RPMI7951 (cell line): ENCODE measurements around the gene VIM. TPM values are rescaled to one million over a fixed set of nuclear protein-coding genes. Genes with fewer than 3 reads are reported as not detected.
"Not testable (repeated sequence)": the region's sequence is repeated elsewhere in the genome, so short reads cannot be mapped to it uniquely, and the experiment has no call there.

Source experiments
- DNase-seq: peaks from one replicate; pipeline ENCODE4 v3.0.0-alpha.2; 2012; ENCODE audit warnings: low read depth
- total RNA-seq: library from RNA; depleted of rRNA; stranded (reverse); fragments of >200 nt; shearing (Covaris generic); gene quantifications from 2 replicates; pipeline ENCODE4 v1.2.3, GENCODE V29; 2014; rRNA removed

VIM gene
- total RNA-seq, 1 experiment from 2014 or later: 11,641 TPM

DNA sequence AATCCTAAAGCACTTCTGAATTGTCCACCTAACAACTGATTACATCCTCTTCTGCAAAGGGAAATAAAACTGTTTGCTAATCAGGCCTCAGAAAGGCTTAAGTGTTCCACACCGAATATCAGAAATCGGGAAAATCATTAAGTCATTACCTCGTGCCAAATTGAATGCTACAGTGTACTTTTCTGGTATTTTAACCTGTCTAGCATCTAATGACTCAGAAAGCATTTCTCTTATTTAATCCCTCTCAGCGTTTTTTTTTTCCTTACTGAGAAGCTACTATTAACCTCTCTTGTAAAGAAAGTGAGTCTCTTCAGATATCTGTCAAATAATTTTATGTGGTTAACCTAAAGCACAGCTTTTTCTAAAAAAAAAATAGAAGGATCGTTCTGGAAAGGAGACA, 28.6 kb downstream of the VIM start:
- DNase-seq: no peak

DNA sequence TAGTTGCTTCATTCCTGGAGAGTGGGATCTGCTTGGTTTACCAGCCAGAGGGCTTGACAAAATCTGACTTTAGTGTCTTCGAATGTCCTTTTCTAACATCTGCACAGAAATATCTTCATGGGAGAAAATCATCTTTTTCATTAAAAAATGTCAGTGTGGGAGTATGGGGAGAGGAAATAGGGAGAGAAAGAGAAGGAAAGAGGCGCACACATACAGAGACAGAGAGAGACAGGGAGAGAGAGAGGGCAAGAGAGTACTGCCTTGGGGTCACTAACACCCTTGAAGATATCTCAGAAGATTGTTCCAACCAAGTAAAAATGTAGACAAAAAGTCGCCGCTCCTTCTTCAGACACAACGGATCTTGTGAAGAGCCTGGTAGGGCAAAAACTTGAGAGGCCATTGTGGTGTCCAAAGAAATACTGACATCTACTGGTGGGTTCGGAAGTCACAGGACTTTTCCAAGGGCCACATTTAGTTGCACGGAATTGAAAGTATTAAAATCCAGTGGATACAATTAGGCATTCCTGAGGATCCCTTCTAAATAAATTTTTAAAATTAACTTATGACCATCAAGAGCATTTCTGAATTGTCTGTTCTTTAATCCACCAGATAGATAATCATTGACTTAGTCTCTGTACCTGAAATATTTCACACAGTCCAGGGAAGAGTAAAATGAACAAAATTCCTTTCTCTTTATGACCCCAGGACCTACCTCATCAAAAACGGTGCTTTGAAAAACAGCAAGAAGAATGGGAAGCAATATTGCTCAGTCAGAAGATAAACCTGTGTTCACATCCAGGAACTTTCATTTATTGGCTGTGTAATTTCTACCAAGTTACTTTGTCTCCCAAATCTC, 29.7 kb downstream of the VIM start:
- DNase-seq: peak; percentile 80

DNA sequence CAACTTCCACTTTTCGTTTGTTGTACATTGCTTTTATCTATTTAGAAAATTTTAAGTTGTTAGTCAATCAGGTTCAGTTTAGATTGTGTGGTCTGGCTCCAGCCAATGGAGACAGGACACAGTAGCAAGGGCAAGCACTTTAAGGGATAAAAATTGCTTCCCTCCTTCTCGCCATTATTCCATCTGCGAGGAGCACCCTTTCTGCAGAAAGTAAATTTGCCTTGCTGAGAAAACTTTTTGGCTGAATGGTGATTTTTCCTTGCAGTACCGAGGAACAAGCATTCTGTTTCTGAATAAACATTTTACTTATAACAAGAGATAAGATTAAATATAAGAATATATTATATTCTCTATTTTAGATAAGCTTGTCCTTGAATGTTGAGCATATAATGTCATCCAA, 34.5 kb downstream of the VIM start:
- DNase-seq: no peak

DNA sequence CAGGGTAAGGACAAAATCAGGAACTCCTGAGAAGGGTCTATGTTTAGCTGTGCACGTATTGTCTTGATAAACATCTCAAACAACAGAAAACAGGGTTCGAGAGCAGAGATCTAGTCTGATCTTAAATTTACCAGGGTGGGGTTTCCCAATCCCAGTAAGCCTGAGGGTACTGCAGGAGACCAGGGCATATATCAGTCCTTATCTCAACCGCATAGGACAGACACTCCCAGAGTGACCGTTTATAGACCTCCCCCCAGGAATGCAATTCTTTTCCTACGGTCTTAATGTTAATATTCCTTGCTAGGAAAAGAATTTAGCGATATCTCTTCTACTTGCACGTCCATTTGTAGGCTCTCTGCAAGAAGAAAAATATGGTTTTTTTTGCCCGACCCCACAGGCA, 35.5 kb downstream of the VIM start:
- DNase-seq: no peak

DNA sequence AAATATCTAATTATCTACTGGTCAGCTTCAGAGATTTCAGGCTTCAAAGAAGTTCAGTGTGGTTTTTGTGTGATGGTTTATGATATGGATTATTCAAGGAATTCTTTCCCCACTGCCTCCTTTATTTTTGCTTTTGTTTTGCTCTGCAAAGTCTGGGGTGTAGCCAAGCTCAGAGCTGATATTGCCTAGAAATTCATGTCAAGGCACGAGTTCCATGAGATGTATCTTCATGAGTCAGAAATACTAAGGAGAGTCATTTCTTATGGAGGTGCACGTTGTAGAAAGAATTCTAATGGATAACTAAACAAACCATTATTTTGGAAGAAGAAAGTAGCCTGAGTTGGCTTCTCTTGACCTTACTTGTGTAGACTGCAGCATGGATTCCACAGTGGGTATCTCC, 37.4 kb downstream of the VIM start:
- DNase-seq: no peak

DNA sequence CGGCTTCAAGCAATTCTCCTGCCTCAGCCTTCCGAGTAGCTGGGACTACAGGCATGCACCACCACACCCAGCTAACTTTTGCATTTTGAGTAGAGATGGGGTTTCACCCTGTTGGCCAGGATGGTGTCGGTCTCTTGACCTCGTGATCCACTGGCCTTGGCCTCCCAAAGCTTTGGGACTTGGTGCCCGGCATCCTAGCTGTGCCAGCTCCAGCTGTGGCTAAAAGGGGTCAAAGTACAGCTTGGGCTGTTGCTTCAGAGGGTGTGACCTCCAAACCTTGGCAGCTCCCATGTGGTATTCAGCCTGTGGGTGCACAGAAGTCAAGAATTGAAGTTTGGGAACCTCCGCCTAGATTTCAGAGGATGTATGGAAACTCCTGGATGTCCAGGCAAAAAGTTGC, 38.5 kb downstream of the VIM start:
- DNase-seq: not testable (repeated sequence)

DNA sequence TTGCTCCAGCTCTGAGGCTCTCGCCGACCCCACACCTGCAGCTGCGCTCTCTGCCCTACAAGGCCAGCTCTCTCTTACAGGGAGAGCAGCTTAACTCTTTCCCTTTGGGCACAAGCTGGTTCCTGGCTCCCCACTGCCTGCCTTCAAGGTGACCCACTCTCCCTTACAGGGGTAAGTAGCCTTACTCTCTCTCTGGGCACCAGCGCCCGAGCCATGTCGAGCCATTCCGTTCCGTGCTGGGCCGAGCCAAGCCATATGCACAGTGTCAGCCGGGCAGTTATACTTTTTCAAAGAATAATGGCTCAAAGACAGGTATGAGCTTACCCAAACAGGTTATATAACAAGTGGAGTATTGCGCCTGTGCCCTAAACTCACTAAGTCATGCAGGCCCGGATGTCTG, 44.6 kb downstream of the VIM start:
- no peak for DNase-seq

DNA sequence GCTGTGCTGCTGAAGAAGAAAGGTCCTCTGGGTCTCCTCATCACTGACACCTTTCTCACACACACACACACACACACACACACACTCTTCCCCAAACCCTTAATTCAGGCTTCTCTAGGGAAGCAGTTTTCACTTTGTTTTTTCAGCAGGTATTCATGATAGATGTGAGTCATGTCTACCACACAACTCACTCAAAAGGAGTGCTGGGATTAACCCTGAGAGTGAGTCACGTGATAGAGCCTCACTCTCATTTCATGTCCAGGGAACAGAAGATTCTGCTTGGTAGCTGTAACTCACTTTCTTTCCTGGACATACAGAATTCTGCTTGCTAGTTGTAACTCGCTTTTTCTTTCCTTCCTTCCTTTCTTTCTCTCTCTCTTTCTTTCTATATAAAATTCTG, 45.4 kb downstream of the VIM start:
- DNase-seq: peak; percentile 61

DNA sequence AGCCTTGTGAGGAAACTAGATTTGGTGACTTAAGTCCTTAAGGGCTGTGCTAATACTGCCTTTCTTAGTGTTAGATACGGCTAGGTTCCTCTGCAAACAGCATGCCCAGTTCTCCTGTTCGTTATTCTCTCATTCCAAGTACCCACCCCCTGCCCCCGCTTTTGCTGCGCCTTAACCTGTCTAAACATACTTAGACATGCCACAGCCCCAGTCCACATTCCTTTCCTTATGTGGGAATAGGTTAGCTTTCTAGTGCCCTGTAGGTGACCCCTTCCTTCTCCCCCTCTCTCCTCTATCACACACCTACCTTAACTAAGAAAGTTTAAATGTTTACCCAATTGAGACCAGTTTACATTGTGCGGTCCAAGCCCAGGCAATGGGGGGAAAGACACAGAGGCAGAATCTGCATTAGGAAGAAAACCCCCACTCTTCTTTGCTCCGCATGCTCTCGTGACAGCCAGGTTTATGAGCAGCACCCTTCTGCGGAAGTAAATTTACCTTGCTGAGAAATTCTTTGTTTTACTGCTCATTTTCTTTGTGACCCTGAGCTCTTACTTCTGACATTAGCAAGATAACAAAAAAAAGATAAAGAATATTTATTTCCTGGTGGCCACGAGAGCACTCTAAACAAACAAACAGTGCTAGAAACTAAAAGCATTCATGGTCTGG, 48.8 kb downstream of the VIM start:
- DNase-seq: no peak

DNA sequence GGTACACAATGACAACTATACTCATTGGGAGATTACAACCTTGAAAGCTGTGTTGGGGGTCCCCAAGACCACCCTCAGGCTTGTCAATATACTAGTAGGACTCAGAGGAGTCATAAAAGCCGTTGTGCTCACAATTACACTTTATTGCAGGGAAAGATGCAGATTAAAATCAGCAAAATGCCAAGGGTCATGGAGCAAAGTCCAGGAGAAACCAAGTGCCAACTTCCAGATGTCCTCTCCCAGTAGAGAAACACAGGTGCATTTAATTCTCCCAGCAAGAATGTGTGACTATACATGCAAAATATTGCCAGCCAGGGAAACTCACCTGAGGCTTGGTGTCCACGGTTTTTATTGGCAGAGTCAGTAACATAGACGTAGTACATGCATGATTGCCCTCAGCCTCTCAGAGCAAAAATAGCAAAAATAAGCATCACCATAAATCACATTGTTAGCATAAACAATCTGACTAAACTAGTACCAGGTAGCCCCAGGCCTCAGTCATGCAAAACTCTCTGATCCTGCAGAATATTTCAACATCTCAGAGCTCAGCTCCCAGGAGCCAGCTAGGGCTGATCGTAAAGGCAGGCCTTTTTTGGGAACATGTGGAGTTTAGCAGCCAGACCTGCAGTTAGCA, 50.7 kb downstream of the VIM start:
- no peak for DNase-seq

DNA sequence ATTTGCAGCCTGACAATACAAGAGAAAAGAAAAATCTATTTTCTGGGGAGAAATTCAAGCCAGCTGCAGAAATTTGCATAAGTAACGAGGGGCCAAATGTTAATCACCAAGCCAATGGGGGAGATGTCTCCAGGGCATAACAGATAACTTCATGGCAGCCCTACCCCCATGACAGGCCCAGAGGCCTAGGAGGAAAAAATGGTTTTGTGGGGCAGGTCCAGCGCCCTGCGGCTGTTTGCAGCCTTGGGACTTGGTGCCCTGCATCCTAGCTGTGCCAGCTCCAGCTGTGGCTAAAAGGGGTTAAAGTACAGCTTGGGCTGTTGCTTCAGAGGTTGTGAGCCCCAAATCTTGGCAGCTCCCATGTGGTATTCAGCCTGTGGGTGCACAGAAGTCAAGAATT, 54.3 kb downstream of the VIM start:
- no peak for DNase-seq

DNA sequence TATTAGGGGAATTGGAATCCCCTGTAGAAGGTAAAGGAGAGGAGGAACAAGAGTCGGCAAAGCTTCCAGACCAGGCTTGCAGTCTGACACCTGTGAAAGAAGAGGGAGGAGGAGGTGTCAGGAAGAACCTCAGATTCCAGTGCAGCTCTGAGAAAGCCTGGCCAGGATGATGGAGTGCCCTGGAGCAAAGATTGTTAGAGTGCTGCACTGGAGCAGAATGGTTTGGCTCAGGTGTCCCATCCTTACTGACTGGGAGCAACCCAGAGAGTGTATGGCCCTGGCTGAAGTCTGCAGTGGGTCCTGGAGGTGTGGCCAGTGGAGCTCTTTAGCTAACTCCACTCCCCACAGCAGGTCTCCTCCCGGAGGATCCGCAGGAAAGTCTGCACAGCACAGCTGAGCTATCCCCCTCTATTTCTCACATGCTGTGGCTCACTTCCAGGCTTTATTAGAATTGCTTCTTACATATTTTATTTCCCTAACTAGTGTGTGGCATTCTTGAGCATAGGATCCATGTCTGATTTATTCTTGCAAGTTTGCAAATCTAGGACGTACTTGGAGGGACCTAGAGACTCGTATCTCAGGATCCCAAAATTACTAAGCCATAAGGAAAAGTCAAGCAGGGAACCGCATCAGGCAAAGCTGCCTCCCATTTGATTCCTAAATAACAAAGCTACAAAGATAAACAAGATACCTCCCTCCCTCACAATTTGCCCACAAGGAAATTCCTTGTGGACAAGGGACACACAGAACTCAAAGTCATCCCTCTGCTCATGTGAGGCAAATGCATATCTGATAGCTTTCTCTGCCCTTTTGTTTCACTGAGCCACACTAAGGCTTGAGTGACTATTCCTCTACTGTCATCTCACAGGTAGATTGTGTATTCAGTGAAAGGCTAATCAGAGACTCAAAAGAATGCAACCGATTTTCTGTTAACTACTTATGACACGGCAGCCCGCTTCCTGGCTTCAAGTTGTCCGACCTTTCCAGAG, 58.8 kb downstream of the VIM start:
- DNase-seq: no peak

Other genes with a start within 250 kb of the VIM start
- 0.98 and 2.9 TPM in 2 replicates for gene CUBN, start 98.4 kb upstream of the VIM start, total RNA-seq
- gene TRDMT1, start 26.6 kb upstream of the VIM start, total RNA-seq: 9.9 and 18.1 TPM in 2 replicates
- not detected in 2 replicates for gene ST8SIA6, start 226.4 kb downstream of the VIM start, total RNA-seq